GM23248 (cell line): ENCODE data around the gene PLPP3. TPM values are rescaled to one million over a fixed set of nuclear protein-coding genes. Genes with fewer than 3 reads are reported as not detected.

ENCODE experiments used
- DNase-seq: peaks from one replicate; pipeline ENCODE4 v3.0.0-alpha.2; 2015
- H2AFZ ChIP-seq: fragments of 200-600 bp; sonication (generic); 2 replicates; pipeline ENCODE4 v1.6.1; 2016; ENCODE audit warnings: antibody characterized with exemption
- H3F3A ChIP-seq: fragments of 200-600 bp; sonication (generic); 2 replicates; pipeline ENCODE4 v1.6.1; 2016; ENCODE audit warnings: mild to moderate bottlenecking, antibody characterized with exemption, mixed run types; ENCODE audit not compliant: insufficient read depth
- H3K27ac ChIP-seq: fragments of 200-600 bp; sonication (generic); 2 replicates; pipeline ENCODE4 v1.5.1; 2016; ENCODE audit warnings: mild to moderate bottlenecking
- H3K27me3 ChIP-seq: fragments of 200-600 bp; sonication (generic); replicated peaks from 2 replicates; pipeline ENCODE4 v1.6.1; 2016; ENCODE audit warnings: mild to moderate bottlenecking; ENCODE audit not compliant: insufficient read depth
- H3K36me3 ChIP-seq: fragments of 200-600 bp; sonication (generic); 2 replicates; pipeline ENCODE4 v1.6.1; 2016; ENCODE audit warnings: low read depth, mild to moderate bottlenecking
- H3K4me1 ChIP-seq: fragments of 200-600 bp; sonication (generic); 2 replicates; pipeline ENCODE4 v1.6.1; 2016; ENCODE audit warnings: mild to moderate bottlenecking; ENCODE audit not compliant: insufficient read depth
- H3K4me2 ChIP-seq: fragments of 200-600 bp; sonication (generic); one replicate; pipeline ENCODE4 v1.6.1; 2016; ENCODE audit warnings: mild to moderate bottlenecking; ENCODE audit not compliant: unreplicated experiment
- H3K4me3 ChIP-seq: fragments of 200-600 bp; sonication (generic); 2 replicates; pipeline ENCODE4 v1.5.1; 2016; ENCODE audit warnings: mild to moderate bottlenecking
- H3K79me2 ChIP-seq: fragments of 200-600 bp; sonication (generic); 2 replicates; pipeline ENCODE4 v1.6.1; 2016; ENCODE audit warnings: mild to moderate bottlenecking; ENCODE audit not compliant: insufficient read depth
- H3K9ac ChIP-seq: fragments of 200-600 bp; sonication (generic); 2 replicates; pipeline ENCODE4 v1.6.1; 2016; ENCODE audit warnings: mild to moderate bottlenecking
- H3K9me2 ChIP-seq: fragments of 200-600 bp; sonication (generic); 2 replicates; pipeline ENCODE4 v1.6.1; 2016; ENCODE audit warnings: mixed run types, mild to moderate bottlenecking, moderate library complexity; ENCODE audit not compliant: insufficient read depth
- H3K9me3 ChIP-seq: fragments of 200-600 bp; sonication (generic); one replicate; pipeline ENCODE4 v1.6.1; 2017; ENCODE audit warnings: low read depth
- H4K20me1 ChIP-seq: fragments of 200-600 bp; sonication (generic); 2 replicates; pipeline ENCODE4 v1.6.0; 2016; ENCODE audit not compliant: insufficient read depth
- EZH2 ChIP-seq: fragments of 200-600 bp; sonication (generic); IDR thresholded peaks from 2 replicates; pipeline ENCODE4 v1.6.1; 2018; ENCODE audit warnings: antibody characterized with exemption, mild to moderate bottlenecking; ENCODE audit not compliant: insufficient read depth, poor library complexity, severe bottlenecking
- EZH2phosphoT487 ChIP-seq: fragments of 200-600 bp; sonication (generic); IDR thresholded peaks from 2 replicates; pipeline ENCODE4 v1.6.1; 2018; ENCODE audit warnings: antibody characterized with exemption, moderate library complexity, mild to moderate bottlenecking, low read depth; ENCODE audit not compliant: insufficient read depth
- WGBS, 2 experiments: methylation state at CpG; one replicate each; pipeline ENCODE4 v1.1.6; 2015 to 2017; ENCODE audit warnings: low lambda C conversion rate in 2 of 2, low coverage in 1 of 2; ENCODE audit errors: missing lambda C conversion rate in 2 of 2; 5-methylcytosine and 5-hydroxymethylcytosine counted together
- in situ Hi-C: fragments of 300-500 bp; cut with MboI; formaldehyde crosslinking; loops from 2 replicates; pipeline ENCODE4 v1.15.0; 2020
- polyA plus RNA-seq: library from polyadenylated mRNA; unstranded; fragments of >200 nt; fragmentation: Nextera tagmentation; extraction: Ambion mirVana; gene quantifications from 2 replicates; pipeline ENCODE4 v1.2.1, GENCODE V29; 2016
- total RNA-seq: library from RNA; depleted of rRNA; stranded (reverse); fragments of >200 nt; shearing (Covaris generic); gene quantifications from 2 replicates; pipeline ENCODE4 v1.2.3, GENCODE V29; 2014

Gene PLPP3
- total and polyA plus RNA-seq, 2 experiments from 2014 or later: 80.1 to 156 TPM

DNA sequence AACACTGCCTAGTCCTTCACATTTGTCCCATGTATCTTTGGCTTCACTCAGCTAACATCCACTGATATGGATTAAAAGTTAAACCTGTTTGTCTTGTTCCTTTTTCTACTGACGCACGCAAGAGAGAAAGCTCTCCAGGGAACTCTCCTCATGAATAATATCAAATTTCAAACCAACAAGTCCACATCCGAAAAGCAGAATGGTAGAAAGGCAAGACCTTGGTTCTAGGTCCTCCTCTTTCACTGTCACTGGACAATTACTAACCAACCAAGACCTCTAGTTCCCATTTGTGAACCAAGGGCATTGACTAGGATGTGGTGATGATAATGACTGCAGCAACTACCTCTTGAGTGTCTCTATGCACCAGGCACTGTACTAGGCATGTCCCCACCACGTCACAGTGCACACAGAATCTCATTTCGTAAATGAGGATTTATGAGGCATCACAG, 8.4 kb downstream of the PLPP3 start:
- TF ChIP-seq EZH2: no peak
- TF ChIP-seq EZH2phosphoT487: no peak
- Histone ChIP-seq H3K27me3 (no peaks in the 10 kb centered on the region), H3K9ac (no peak overlapping the region), H3K4me3 (no peak overlapping the region), H3K4me1 (peaks cover 38% of the 10 kb centered on the region), H3K9me2 (no peaks in the 10 kb centered on the region), H3K9me3 (no peaks in the 10 kb centered on the region), H3K79me2 (peaks cover 97% of the 10 kb centered on the region), H2AFZ (no peak overlapping the region), H3F3A (peaks cover 14% of the 10 kb centered on the region; the same call in 1 of the 2 replicates), H3K27ac (no peak overlapping the region), H3K36me3 (no peaks in the 10 kb centered on the region; the same call in 1 of the 2 replicates), H4K20me1 (peaks cover 7% of the 10 kb centered on the region; the same call in 1 of the 2 replicates), H3K4me2 (no peak overlapping the region)
- WGBS, 2 experiments: 48% methylated on average over 5 of the region's 5 CpGs
- in situ Hi-C loops: no loop called here
- no peak for DNase-seq

DNA sequence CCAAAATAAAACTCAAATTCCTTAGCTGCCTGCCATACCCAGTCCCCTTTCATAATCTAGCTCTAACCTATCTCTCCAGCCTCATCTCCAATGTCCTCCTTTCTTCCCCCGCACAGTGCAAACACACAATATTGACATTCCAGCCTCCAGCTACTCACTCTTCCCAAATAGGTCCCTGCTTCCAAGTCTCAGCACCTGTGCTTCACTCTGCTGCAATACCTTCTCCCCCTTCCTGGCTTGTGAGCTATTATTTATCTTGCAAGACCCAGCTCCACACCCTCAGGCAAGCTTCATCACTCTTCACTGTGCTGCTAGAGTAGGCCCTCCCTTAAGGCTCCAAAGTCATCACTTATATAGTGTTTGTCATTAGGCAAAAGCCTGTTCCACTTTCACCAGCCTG, 9.7 kb downstream of the PLPP3 start:
- Histone ChIP-seq H2AFZ (no peak overlapping the region), H4K20me1 (peaks cover 11% of the 10 kb centered on the region; the same call in 1 of the 2 replicates), H3K4me1 (peaks cover 34% of the 10 kb centered on the region), H3K36me3 (no peaks in the 10 kb centered on the region; the same call in 1 of the 2 replicates), H3K27ac (no peak overlapping the region), H3K79me2 (peaks cover 97% of the 10 kb centered on the region), H3K4me2 (no peak overlapping the region), H3K4me3 (no peak overlapping the region), H3K9me3 (no peaks in the 10 kb centered on the region), H3K9ac (no peak overlapping the region), H3F3A (peaks cover 20% of the 10 kb centered on the region), H3K27me3 (no peaks in the 10 kb centered on the region), H3K9me2 (no peaks in the 10 kb centered on the region)
- 61 to 78% methylated on average over 1 of the region's 1 CpG for WGBS, 2 experiments
- in situ Hi-C loops: no loop called here
- no peak for DNase-seq
- TF ChIP-seq EZH2phosphoT487 (no peak), EZH2 (no peak)

DNA sequence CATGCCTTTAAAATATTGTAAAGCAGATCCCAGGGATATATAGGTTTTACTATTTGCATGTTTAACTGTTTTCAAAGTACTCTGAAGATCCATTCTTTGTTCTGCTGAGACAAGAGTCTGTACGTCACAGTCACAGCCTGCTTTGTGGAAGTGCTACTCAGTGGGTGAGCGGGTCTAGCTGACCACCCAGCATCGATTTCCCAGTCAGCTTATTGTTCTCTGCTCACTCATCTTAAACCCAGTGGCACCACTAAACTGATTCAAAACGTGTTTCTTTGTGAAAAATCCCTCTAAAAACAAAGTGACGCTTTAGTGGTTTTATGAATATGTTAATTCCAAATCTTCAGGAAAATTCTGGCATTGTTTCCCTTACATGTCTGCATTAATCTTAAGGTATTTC, 12.4 kb downstream of the PLPP3 start:
- Histone ChIP-seq H3K27ac (no peak overlapping the region), H3K36me3 (no peaks in the 10 kb centered on the region; the same call in 1 of the 2 replicates), H3K4me2 (no peak overlapping the region), H3K27me3 (no peaks in the 10 kb centered on the region), H3K79me2 (peaks cover 97% of the 10 kb centered on the region), H3F3A (peaks cover 18% of the 10 kb centered on the region), H3K9ac (no peak overlapping the region), H3K9me2 (no peaks in the 10 kb centered on the region), H3K4me3 (no peak overlapping the region), H3K9me3 (no peaks in the 10 kb centered on the region), H2AFZ (no peak overlapping the region), H4K20me1 (peaks cover 13% of the 10 kb centered on the region; the same call in 1 of the 2 replicates), H3K4me1 (peaks cover 21% of the 10 kb centered on the region)
- DNase-seq: no peak
- in situ Hi-C loops: no loop called here
- TF ChIP-seq EZH2phosphoT487 (no peak), EZH2 (no peak)
- WGBS, 2 experiments: 69 to 74% methylated on average over 5 of the region's 5 CpGs

DNA sequence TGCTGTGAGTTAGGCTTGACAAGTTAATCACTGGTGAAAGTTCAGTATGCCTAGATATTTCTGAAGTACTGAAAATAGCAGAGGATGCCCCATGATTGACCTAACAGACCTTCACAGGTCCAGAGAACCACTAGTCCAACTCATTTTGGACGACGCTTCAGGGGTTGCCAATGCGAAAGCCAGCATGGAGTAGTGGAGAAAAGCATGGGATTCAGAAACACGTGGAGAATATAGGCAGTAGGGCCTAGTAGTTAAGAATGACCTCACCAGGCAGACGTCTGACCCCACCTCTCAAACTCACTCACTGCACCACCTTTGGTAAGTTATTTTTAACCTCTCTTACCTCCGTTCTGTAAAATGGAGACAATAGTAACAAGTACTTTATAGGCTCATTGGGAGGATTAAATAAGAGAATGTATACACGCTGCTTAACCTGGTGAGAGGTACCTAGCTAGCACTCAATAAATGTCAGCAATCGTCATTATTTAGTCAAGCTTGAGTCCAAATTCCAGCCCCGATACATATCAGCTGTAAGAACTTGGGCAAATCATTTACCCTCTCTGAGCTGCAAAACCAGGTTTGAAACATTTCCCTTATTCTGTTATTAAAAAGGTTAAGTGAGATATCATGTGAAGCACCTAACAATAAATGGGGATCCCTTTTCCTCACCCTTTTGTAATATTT, 13.2 kb downstream of the PLPP3 start:
- Histone ChIP-seq H3K4me2 (no peak overlapping the region), H3K9ac (no peak overlapping the region), H3F3A (peaks cover 13% of the 10 kb centered on the region), H3K4me1 (peaks cover 18% of the 10 kb centered on the region), H3K27me3 (no peaks in the 10 kb centered on the region), H3K27ac (no peak overlapping the region), H3K4me3 (no peak overlapping the region), H4K20me1 (peaks cover 13% of the 10 kb centered on the region; the same call in 1 of the 2 replicates), H3K36me3 (no peaks in the 10 kb centered on the region; the same call in 1 of the 2 replicates), H2AFZ (no peak overlapping the region), H3K9me2 (no peaks in the 10 kb centered on the region; the same call in 1 of the 2 replicates), H3K79me2 (peaks cover 96% of the 10 kb centered on the region), H3K9me3 (no peaks in the 10 kb centered on the region)
- TF ChIP-seq EZH2: no peak
- no peak for DNase-seq
- 51 to 55% methylated on average over 9 of the region's 9 CpGs for WGBS, 2 experiments
- in situ Hi-C loops: no loop called here
